ENCODE data around the gene FOXO4. TPM values are rescaled to one million over a fixed set of nuclear protein-coding genes. Genes with fewer than 3 reads are reported as not detected.

The FOXO4 gene
- total RNA-seq, 1 experiment from 2014 or later, result 11.0 TPM

- no peak overlapping the region for H3K27ac ChIP-seq
- H3K36me3 ChIP-seq, result no peaks in the 10 kb centered on the region
- DNase-seq, result no peak
These were observed 52.0 kb downstream of the FOXO4 start for GRCh38 chrX:71147496-71148277.

GRCh38 chrX:71148278-71148663 is 52.6 kb downstream of the FOXO4 start:
- no peak overlapping the region for H3K27ac ChIP-seq
- DNase-seq, result no peak
- H3K36me3 ChIP-seq, result no peaks in the 10 kb centered on the region
- H3K9me3 ChIP-seq (replicated peaks), result no peaks in the 10 kb centered on the region
- H3K27me3 ChIP-seq, result no peaks in the 10 kb centered on the region
- H3K4me1 ChIP-seq, result peaks cover 10% of the 10 kb centered on the region
- no peak overlapping the region for H3K4me3 ChIP-seq

More at GRCh38 chrX:71147496-71148277, 52.0 kb downstream of the FOXO4 start:
- H3K4me1 ChIP-seq, result peaks cover 10% of the 10 kb centered on the region
- no peak overlapping the region for H3K4me3 ChIP-seq
- no peaks in the 10 kb centered on the region for H3K27me3 ChIP-seq
- H3K9me3 ChIP-seq (replicated peaks), result no peaks in the 10 kb centered on the region

- H3K36me3 ChIP-seq, result no peaks in the 10 kb centered on the region
- H3K27ac ChIP-seq, result no peak overlapping the region
- H3K4me3 ChIP-seq, result no peak overlapping the region
- DNase-seq, result no peak
- H3K4me1 ChIP-seq, result peaks cover 4% of the 10 kb centered on the region; the same call in 1 of the 2 replicates
- no peaks in the 10 kb centered on the region for H3K27me3 ChIP-seq
- no peaks in the 10 kb centered on the region for H3K9me3 ChIP-seq (replicated peaks)
These were observed 55.7 kb downstream of the FOXO4 start for GRCh38 chrX:71151366-71151765.

Other genes with a start within 250 kb of the FOXO4 start
- 0.08 and 0.23 TPM in 2 replicates for gene TEX11, start 187.1 kb upstream of the FOXO4 start, total RNA-seq (2014; rRNA removed; shearing (Covaris generic))
- gene SLC7A3, start 164.8 kb upstream of the FOXO4 start, total RNA-seq (2014; rRNA removed; shearing (Covaris generic)), result 17.9 and 20.1 TPM in 2 replicates
- gene SNX12, start 27.5 kb upstream of the FOXO4 start, total RNA-seq (2014; rRNA removed; shearing (Covaris generic)), result 103 and 105 TPM in 2 replicates
- gene CXorf65, start 10.9 kb downstream of the FOXO4 start, total RNA-seq (2014; rRNA removed; shearing (Covaris generic)), result 0.25 and 0.28 TPM in 2 replicates
- 0.10 TPM in 1 of 2 replicates, not detected in the other for gene IL2RG, start 15.7 kb downstream of the FOXO4 start, total RNA-seq (2014; rRNA removed; shearing (Covaris generic))
- gene MED12, start 22.7 kb downstream of the FOXO4 start, total RNA-seq (2014; rRNA removed; shearing (Covaris generic)), result 39.8 and 44.3 TPM in 2 replicates
- gene NLGN3, start 49.0 kb downstream of the FOXO4 start, total RNA-seq (2014; rRNA removed; shearing (Covaris generic)), result 0.58 and 0.95 TPM in 2 replicates
- gene GJB1, start 127.4 kb downstream of the FOXO4 start, total RNA-seq (2014; rRNA removed; shearing (Covaris generic)), result 1.1 and 1.2 TPM in 2 replicates
- 46.6 and 49.9 TPM in 2 replicates for gene ZMYM3, start 158.3 kb downstream of the FOXO4 start, total RNA-seq (2014; rRNA removed; shearing (Covaris generic))
- gene NONO, start 187.8 kb downstream of the FOXO4 start, total RNA-seq (2014; rRNA removed; shearing (Covaris generic)), result 896 and 933 TPM in 2 replicates
- 4.5 and 5.0 TPM in 2 replicates for gene ITGB1BP2, start 205.9 kb downstream of the FOXO4 start, total RNA-seq (2014; rRNA removed; shearing (Covaris generic))